Measurements from ENCODE around the gene ANKRD55.

DNA sequence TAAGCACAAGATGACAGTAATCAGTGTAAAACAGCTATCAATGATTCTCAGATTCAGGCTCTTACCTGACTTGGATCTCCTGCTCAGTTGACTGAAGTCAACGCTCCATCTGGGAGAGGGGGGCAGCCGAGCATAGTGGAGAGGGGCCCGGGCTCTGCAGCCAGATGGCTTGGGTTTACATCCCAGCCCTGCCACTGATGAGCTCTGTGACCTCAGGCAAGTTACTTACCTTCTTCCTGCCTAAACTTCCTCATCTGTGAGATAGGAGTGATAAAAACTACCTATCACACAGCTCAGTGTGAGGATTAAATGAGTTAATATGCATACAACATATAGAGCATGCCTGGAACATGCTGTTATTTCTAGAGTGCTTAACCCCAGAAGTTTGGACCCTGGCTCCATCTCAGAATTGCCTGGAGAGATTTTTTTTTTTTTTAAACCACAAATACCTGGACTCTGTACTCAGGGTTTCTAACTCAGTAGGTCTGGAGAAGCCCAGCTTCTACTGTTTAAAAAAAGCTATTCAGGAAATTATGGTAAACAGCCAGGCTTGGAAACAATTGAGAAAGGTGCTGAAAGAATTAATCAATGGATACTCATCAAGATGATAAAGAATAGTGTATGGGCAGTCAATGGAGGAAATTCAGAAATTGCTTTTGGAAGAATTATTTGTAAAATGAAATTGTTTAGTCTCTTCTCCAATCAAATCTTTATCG lies 72.2 kb downstream of the ANKRD55 start:
- TF ChIP-seq, protein P1, sequence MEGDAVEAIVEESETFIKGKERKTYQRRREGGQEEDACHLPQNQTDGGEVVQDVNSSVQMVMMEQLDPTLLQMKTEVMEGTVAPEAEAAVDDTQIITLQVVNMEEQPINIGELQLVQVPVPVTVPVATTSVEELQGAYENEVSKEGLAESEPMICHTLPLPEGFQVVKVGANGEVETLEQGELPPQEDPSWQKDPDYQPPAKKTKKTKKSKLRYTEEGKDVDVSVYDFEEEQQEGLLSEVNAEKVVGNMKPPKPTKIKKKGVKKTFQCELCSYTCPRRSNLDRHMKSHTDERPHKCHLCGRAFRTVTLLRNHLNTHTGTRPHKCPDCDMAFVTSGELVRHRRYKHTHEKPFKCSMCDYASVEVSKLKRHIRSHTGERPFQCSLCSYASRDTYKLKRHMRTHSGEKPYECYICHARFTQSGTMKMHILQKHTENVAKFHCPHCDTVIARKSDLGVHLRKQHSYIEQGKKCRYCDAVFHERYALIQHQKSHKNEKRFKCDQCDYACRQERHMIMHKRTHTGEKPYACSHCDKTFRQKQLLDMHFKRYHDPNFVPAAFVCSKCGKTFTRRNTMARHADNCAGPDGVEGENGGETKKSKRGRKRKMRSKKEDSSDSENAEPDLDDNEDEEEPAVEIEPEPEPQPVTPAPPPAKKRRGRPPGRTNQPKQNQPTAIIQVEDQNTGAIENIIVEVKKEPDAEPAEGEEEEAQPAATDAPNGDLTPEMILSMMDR (conservative IDR thresholded peaks at IDR 0.05): no peak
- TF ChIP-seq EZH2 (IDR thresholded peaks at IDR 0.05; ENCODE audit: low read depth): no peak

Measured in PC-9 (cell line).